ENCODE measurements around the gene USP36. TPM values are rescaled to one million over a fixed set of nuclear protein-coding genes. Genes with fewer than 3 reads are reported as not detected.
A peak's percentile ranks its signal among the peaks of the same experiment; 100 is the strongest.

The USP36 gene
- total and polyA plus RNA-seq, 9 of the 15 experiments (the other 6 are each of a cell fraction or from before 2014, with no cell fraction given) = 6.4 to 72.8 (median 22.5) TPM

DNA sequence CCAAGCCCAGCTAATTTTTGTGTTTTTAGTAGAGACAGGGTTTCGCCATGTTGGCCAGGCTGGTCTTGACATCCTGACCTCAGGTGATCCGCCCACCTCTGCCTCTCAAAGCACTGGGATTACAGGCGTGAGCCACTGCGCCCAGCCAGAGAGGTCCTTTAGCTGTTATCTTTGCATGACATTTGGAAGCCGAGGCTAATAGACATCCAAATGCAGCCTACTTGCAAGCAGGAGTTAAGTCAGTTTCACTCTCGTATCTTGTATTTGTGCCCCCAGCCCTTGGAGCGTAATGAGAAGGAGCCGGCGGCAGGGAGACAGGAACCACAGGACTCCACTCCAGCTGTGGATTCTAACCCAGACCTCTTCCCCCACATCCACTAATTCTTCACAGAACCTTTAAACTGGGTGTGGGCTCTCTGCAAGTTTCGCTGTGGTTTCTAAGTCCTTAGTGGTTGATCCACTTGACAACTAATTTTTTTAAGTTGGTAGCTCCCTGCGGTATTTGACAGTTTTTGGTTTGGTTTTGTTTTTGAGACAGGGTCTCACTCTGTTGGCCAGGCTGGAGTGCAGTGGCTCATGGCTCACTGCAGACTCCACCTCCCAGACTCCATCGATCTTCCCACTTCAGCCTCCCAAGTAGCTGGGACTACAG, 55.5 kb downstream of the USP36 start (continued):
- TF ChIP-seq MAX (CRISPR knock-in tag; IDR thresholded peaks at IDR 0.05) (peak; percentile 48; the same call in 1 of the 2 replicates), ZNF3 (CRISPR knock-in tag; IDR thresholded peaks at IDR 0.05) (no peak), CBFA2T2 (conservative IDR thresholded peaks at IDR 0.05) (peak; percentile 86), SRF (CRISPR knock-in tag; IDR thresholded peaks at IDR 0.05) (no peak), ZNF143 (CRISPR knock-in tag; IDR thresholded peaks at IDR 0.05) (no peak), MAZ (CRISPR knock-in tag; conservative IDR thresholded peaks at IDR 0.05 in 1 of 2, IDR thresholded peaks at IDR 0.05 in 1 of 2) (no peak; a peak in 1 of 4 replicates), MYC (IDR thresholded peaks at IDR 0.05; ENCODE audit: low read depth, low read length) (no peak), MYC (CRISPR knock-in tag; IDR thresholded peaks at IDR 0.05; ENCODE audit: borderline replicate concordance, low read depth) (no peak), PHB (CRISPR knock-in tag; IDR thresholded peaks at IDR 0.05) (no peak), ZNF764 (CRISPR knock-in tag; IDR thresholded peaks at IDR 0.05; ENCODE audit: low read depth) (no peak), IRF2 (CRISPR knock-in tag; IDR thresholded peaks at IDR 0.05) (no peak), SIN3A (IDR thresholded peaks at IDR 0.05; ENCODE audit: borderline replicate concordance in 2 of 2, control insufficient read depth in 1 of 2, low read depth in 2 of 2, low read length in 2 of 2) (0 out of 4 replicates have a peak, but pooled peaks of 1 of the 2 experiments have one; percentile 25), CREM (IDR thresholded peaks at IDR 0.05; ENCODE audit: low read depth) (peak; percentile 30; the same call in 1 of the 2 replicates), NCOA1 (IDR thresholded peaks at IDR 0.05; ENCODE audit: low read depth) (peak; percentile 53; the same call in 1 of the 2 replicates), CBX3 (IDR thresholded peaks at IDR 0.05; ENCODE audit: borderline replicate concordance in 1 of 2, low read length in 2 of 2) (peak in 1 of 2 experiments; percentile 71; a peak in 2 of 3 replicates), ZNF586 (CRISPR knock-in tag; conservative IDR thresholded peaks at IDR 0.05) (no peak), FOXJ2 (tag; IDR thresholded peaks at IDR 0.05) (no peak)
- TF ChIP-seq, protein P1, sequence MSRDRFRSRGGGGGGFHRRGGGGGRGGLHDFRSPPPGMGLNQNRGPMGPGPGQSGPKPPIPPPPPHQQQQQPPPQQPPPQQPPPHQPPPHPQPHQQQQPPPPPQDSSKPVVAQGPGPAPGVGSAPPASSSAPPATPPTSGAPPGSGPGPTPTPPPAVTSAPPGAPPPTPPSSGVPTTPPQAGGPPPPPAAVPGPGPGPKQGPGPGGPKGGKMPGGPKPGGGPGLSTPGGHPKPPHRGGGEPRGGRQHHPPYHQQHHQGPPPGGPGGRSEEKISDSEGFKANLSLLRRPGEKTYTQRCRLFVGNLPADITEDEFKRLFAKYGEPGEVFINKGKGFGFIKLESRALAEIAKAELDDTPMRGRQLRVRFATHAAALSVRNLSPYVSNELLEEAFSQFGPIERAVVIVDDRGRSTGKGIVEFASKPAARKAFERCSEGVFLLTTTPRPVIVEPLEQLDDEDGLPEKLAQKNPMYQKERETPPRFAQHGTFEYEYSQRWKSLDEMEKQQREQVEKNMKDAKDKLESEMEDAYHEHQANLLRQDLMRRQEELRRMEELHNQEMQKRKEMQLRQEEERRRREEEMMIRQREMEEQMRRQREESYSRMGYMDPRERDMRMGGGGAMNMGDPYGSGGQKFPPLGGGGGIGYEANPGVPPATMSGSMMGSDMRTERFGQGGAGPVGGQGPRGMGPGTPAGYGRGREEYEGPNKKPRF (IDR thresholded peaks at IDR 0.05; ENCODE audit: low read depth, low read length) = no peak
- TF ChIP-seq, protein P2, sequence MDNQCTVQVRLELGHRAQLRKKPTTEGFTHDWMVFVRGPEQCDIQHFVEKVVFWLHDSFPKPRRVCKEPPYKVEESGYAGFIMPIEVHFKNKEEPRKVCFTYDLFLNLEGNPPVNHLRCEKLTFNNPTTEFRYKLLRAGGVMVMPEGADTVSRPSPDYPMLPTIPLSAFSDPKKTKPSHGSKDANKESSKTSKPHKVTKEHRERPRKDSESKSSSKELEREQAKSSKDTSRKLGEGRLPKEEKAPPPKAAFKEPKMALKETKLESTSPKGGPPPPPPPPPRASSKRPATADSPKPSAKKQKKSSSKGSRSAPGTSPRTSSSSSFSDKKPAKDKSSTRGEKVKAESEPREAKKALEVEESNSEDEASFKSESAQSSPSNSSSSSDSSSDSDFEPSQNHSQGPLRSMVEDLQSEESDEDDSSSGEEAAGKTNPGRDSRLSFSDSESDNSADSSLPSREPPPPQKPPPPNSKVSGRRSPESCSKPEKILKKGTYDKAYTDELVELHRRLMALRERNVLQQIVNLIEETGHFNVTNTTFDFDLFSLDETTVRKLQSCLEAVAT (IDR thresholded peaks at IDR 0.05) = no peak
- TF ChIP-seq, protein P3, sequence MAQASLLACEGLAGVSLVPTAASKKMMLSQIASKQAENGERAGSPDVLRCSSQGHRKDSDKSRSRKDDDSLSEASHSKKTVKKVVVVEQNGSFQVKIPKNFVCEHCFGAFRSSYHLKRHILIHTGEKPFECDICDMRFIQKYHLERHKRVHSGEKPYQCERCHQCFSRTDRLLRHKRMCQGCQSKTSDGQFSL (CRISPR knock-in tag; IDR thresholded peaks at IDR 0.05) = no peak
- TF ChIP-seq, protein P3 (tag; IDR thresholded peaks at IDR 0.05) = no peak

All from K562 (cell line).